Left ventricle myocardium inferior (tissue), 1 donor: ENCODE measurements around the gene TMEM8B. TPM values are rescaled to one million over a fixed set of nuclear protein-coding genes. Genes with fewer than 3 reads are reported as not detected.

ENCODE experiments used
- DNase-seq: peaks from one replicate; pipeline ENCODE4 v3.0.0-alpha.2; 2020
- H3K27ac ChIP-seq: fragments of 200-600 bp; replicated peaks from 2 replicates; pipeline ENCODE4 v1.8.0; 2021
- H3K27me3 ChIP-seq: fragments of 200-600 bp; 2 replicates; pipeline ENCODE4 v1.8.0; 2021; ENCODE audit warnings: low read depth
- H3K36me3 ChIP-seq: fragments of 200-600 bp; 2 replicates; pipeline ENCODE4 v1.8.0; 2021
- H3K4me1 ChIP-seq: fragments of 200-600 bp; 2 replicates; pipeline ENCODE4 v1.8.0; 2021
- H3K4me3 ChIP-seq: fragments of 200-600 bp; 2 replicates; pipeline ENCODE4 v1.8.0; 2021; ENCODE audit warnings: mild to moderate bottlenecking, moderate library complexity
- H3K9me3 ChIP-seq: fragments of 200-600 bp; replicated peaks from 2 replicates; pipeline ENCODE4 v1.8.0; 2021
- CTCF ChIP-seq: fragments of 200-600 bp; IDR thresholded peaks from 2 replicates; pipeline ENCODE4 v1.8.0; 2021; ENCODE audit warnings: antibody characterized with exemption, mild to moderate bottlenecking, borderline replicate concordance
- intact Hi-C: fragments of 100-400 bp; cut with micrococcal nuclease; formaldehyde crosslinking; loops from one replicate; pipeline ENCODE4 v1.11.0; 2022
- long read RNA-seq: library from polyadenylated mRNA; unstranded; transcript quantifications from one replicate; pipeline ENCODE4 v2.0.0, GENCODE V29; 2021
- total RNA-seq: library from RNA; stranded (reverse); fragmentation: NEBNext Ultra II Directional; extraction: Animal tissue kit (Norgen Biotek cat#: 25700); gene quantifications from one replicate; pipeline ENCODE4 v1.2.1, GENCODE V29; 2021
- donor health status: DM: no; HTN: yes; CAD: no; lungs with severe emphysema.

The TMEM8B gene
- 17.5 TPM for total RNA-seq
- long read RNA-seq, partial matches to known transcripts, result 20 of 40 reads
- long read RNA-seq, other reads (novel, unspliced or antisense), result 19 of 40 reads

- DNase-seq, result peak; percentile 99
- peak within 1 kb of the TSS; percentile 97 for H3K27ac ChIP-seq
- peaks cover 59% of the 10 kb centered on the region for H3K4me1 ChIP-seq
- intact Hi-C loops, result no loop called here
- H3K9me3 ChIP-seq, result no peaks in the 10 kb centered on the region
- H3K4me3 ChIP-seq, result peak within 1 kb of the TSS; percentile 88
- no peaks in the 10 kb centered on the region for H3K27me3 ChIP-seq
- H3K36me3 ChIP-seq, result no peaks in the 10 kb centered on the region
- no peak for TF ChIP-seq CTCF
Measured at GRCh38 chr9:35829084-35829763, at the start of gene TMEM8B. TSS of gene TMEM8B (plus strand) at chr9:35829228. CDS start at chr9:35829448, 220 bp downstream.

DNA sequence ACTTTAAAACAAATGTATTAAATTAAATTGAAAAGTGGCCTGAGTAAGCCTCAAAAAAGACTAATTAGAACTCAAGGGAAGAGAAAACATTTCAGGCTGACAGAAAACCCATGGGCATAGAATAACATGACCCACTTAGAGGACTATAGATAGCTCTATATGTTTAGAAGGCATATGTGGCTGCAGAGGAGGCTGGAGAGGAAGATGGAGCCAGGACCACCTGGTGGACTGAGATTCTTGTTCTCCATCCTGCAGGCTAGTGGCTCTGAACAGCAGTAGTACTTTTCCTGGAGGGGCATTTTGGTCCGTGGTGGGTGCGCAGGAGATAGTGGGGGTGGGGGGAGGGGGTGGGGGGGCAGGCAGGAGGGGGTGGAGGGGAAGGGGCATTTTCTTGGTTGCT, 48.0 kb upstream of the TMEM8B start:
- H3K27ac ChIP-seq, result no peak overlapping the region
- peaks cover 3% of the 10 kb centered on the region for H3K36me3 ChIP-seq
- TF ChIP-seq CTCF, result no peak
- no peaks in the 10 kb centered on the region for H3K4me1 ChIP-seq
- no peaks in the 10 kb centered on the region for H3K9me3 ChIP-seq
- DNase-seq, result no peak
- H3K4me3 ChIP-seq, result no peak overlapping the region
- no peaks in the 10 kb centered on the region for H3K27me3 ChIP-seq
- intact Hi-C loops, result no loop called here

DNA sequence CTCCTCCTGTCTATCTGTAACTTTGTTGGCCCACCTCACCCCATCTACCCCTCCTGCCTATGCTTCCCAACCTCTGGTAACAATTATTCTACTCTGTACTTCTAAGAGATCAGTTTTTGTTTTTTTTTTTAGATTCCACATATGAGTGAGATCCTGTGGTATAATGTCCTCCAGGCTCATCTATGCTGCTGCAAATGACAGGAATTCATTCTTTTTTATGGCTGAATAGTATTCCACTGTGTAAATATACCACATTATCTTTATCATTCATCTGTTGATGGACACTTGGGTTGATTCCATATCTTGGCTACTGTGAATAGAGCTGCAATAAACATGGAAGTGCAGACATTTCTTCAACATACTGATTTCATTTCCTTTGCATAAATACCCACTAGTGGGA, 45.6 kb upstream of the TMEM8B start:
- no peak for DNase-seq
- Histone ChIP-seq H3K9me3 (no peaks in the 10 kb centered on the region), H3K27me3 (no peaks in the 10 kb centered on the region), H3K36me3 (peaks cover 3% of the 10 kb centered on the region), H3K4me3 (no peak overlapping the region), H3K27ac (no peak overlapping the region), H3K4me1 (no peaks in the 10 kb centered on the region)
- intact Hi-C loops, result no loop called here
- TF ChIP-seq CTCF, result no peak

GRCh38 chr9:35789541-35789940, 39.5 kb upstream of the TMEM8B start:
- no peak for DNase-seq
- intact Hi-C loops, result loop anchor here (2.0 kb wide), 1 partner anchor 93 kb away; no protein-coding TSS in a partner anchor
- Histone ChIP-seq H3K4me1 (peaks cover 40% of the 10 kb centered on the region), H3K36me3 (no peaks in the 10 kb centered on the region), H3K27me3 (no peaks in the 10 kb centered on the region), H3K27ac (no peak overlapping the region), H3K9me3 (no peaks in the 10 kb centered on the region), H3K4me3 (no peak overlapping the region)
- no peak for TF ChIP-seq CTCF

DNA sequence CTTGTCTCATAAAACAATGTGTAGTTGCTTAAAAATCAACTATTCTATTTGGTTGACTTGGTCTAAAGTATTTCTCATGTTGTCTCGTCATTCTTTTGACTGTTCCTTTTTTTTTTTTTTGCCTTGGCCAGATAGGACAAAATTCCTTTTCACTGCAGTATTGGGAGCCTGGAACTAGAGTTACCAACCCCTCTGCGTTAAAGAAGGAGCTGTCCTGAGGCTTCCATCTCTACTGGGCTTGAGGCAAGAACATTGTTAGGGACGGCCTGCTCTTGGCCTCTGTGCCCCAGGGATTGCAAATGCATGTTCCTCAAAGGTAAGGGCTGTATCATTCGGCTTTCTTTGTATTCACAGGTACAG, 39.0 kb upstream of the TMEM8B start:
- H3K27ac ChIP-seq, result peak overlapping the region; percentile 91
- DNase-seq, result no peak
- intact Hi-C loops, result no loop called here
- no peaks in the 10 kb centered on the region for H3K9me3 ChIP-seq
- no peak overlapping the region for H3K4me3 ChIP-seq
- H3K36me3 ChIP-seq, result no peaks in the 10 kb centered on the region
- peaks cover 45% of the 10 kb centered on the region for H3K4me1 ChIP-seq
- no peak for TF ChIP-seq CTCF
- H3K27me3 ChIP-seq, result no peaks in the 10 kb centered on the region
